Superior temporal gyrus (tissue), 1 donor: ENCODE measurements around the gene ARMC5.
"Not testable (repeated sequence)": the region's sequence is repeated elsewhere in the genome, so short reads cannot be mapped to it uniquely, and the experiment has no call there.

ENCODE experiments used
- DNase-seq: peaks from one replicate; pipeline ENCODE4 v3.0.0-alpha.2; 2016; ENCODE audit errors: extremely low spot score

Gene ARMC5

DNA sequence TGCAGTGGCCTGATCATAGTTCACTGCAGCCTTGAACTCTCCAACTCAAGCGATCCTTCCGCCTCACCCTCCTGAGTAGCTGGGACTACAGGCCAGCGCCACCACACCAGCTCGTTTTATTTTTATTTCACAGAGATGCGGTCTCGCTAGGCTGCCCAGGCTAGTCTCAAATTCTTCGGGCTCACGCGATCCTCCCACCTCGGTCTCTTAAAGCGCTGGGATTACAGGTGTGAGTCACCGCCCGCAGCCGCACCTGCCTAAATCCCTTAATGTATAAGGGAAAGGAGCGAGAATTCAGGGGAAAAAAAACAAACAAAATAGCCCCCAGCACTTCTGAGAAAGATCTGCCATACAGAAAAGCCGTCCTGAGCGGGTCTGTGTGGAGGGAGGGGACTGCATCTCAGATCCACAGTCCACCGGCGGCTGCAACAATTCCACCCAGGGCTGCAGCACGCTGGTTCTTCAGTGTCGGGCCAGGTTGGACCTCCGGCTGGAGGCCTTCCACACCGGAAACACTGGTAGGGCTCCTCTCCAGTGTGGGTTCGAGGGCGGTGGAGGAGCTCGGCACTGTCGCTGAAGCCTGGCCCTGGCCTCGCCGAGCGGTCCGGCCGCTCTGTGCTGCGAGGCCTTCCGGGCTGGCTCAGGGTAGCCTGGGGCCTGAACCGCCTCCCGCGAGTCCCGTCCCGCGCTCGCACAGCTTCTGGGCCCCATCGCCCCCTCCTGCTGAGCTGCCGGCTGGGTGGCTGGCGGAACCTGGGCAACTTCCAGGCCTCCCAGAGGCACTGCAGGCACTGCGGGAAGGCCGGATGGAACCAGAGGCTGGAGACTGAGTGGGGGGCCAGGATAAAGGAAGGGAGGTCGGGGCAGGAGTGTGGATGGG, 23.7 kb upstream of the ARMC5 start:
- no peak for DNase-seq

DNA sequence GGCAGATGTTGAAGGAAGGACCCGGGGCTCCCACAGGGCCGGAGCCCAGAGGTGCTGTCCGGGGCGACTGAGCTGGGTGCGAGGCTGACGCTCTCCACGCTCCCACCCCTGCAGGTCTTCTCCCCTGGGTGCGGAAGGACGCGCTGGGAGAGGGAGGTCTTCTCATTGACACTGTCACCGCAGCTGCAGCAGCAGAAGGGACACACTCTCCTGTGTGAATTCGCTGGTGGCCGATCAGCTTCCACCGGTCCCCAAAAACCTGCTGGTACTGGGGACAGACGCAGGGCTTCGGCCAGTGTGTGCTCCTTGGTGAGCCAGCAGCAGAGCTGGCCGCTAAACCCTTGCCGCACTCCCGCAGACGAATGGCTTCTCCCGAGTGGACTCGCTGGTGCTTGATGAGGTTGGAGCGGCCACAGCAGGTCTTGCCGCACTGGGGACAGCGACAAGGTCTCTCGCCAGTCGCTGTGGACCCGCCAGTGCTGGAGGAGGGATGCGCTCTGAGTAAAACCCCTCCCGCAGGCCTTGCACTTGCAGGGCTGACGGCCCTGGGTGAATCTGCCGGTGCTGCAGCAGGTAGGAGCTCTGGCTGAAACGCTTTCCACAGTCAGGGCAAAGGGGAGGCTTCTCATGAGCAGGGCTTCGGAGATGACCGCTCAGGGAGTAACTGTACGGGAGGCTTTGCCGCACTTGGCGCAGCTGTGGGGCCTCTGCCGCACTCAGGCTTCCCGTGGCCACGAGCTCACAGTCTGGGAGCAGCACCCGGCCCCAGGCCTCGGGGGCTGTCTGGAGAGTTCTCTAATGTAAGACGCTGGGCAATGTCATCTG, 22.9 kb upstream of the ARMC5 start:
- DNase-seq, result no peak

DNA sequence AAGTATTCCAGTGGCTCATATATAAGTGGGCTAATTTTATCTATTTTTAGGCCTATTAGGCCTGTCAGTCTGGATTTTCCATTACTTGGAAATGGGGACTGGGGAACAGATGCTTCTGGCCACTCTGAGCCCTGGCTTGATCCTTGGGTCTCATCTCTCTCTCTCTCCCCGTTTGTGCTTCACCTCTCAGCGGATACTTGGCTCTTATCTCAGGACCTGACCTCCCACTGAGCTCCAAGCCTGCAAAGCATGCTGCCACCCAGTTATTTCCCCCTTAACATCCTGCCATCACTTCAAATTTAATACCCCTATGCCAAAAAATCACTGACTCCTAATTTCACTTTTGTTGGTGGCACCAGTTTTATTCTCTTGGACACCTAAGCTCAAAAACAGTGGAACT, 20.9 kb upstream of the ARMC5 start:
- DNase-seq, result no peak

DNA sequence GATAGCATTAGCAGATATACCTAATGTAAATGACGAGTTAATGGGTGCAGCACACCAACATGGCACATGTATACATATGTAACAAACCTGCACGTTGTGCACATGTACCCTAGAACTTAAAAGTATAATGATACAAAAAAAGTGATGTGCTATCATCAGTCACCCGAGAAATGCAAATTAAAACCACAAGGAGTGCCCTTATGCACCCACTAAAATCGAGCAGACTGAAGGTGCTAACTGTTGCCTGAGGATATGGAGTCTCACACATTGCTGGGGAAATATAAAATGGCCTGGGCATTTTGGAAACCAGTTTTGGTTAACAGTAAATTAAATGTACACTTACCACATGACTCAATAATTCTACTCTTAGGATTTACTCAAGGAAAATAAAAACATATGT, 20.3 kb upstream of the ARMC5 start:
- not testable (repeated sequence) for DNase-seq

DNA sequence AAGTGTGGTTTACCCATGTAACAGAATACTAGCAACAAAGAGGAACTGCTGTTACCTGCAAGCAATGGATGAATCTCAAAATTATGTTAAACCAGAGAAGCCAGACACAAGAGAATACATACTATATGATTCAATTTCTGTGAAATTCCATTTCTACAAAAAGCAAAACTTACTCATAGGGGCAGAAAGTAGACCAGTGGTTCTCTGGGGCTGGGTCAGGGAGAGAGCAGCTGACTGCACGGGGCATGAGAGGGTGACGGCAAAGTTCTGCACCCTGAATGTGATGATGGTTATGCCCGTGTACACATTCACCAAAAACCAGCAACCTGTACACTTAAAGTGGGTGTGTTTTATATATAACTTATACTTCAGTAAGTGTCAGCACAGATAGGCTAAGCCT, 19.8 kb upstream of the ARMC5 start:
- DNase-seq, result no peak

DNA sequence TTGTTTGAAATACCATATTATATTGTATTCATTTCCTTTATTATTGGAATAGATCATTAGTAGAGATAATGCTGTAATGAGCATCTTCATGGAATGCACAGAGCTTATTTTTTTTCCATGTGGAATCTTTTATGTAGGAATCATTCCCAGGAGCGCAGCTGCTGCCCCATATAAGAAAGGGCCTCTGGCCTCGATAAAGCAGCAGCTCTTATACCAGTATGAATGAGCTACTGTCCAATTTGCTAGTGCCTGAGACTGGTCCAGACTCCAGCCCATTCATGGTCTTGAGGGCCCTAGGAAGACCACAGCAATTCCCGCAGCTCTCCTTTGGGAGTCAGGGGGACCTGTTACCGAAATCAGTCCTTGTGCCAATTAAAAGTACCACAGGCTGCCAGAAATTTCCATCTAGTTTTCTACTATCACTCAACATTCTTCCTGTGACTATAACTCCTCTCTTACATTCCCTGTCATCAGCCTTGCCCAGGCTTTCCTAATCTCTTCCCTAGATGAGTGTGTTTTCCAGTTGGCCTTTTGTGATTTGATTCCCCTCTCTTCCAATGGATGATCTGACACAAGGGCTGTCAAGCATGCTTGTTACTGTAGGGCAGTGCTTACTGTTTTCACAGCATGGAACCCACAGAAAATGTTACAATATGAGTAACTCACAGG, 18.7 kb upstream of the ARMC5 start:
- DNase-seq, result peak; percentile 46

DNA sequence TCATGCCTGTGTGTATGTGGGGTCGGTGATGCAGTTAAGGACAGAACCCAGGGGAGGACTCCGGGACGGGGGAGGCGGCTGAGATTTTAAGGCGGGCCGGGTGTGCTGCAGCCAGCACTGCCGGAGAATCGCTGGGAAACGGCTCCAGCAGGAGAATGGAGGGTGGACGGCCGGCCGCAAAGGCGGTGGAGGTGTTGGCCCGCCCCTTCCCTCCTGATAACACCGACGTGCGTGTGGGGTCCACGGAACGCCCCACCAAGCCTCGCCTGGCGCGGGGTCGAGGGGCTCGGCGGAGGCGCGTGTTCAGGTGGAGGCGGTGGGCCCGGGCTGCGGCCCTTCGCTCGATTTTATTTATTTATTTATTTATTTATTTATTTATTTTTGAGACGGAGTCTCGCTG, 17.3 kb upstream of the ARMC5 start:
- no peak for DNase-seq

DNA sequence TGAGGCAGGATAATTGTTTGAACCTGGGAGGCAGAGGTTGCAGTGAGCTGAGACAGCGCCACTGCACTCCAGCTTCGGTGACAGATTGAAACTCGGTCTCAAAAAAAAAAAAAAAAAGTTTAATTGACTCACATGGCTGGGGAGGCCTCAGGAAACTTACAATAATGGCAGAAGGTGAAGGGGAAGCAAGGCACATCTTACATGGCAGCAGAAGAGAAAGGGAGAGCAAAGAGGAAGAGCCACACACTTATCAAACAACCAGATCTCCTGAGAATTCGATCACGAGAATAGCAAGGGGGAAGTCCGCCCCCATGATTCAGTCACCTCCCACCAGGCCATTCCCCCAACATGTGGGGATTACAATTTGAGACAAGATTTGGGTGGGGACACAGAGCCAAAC, 13.4 kb upstream of the ARMC5 start:
- not testable (repeated sequence) for DNase-seq

DNA sequence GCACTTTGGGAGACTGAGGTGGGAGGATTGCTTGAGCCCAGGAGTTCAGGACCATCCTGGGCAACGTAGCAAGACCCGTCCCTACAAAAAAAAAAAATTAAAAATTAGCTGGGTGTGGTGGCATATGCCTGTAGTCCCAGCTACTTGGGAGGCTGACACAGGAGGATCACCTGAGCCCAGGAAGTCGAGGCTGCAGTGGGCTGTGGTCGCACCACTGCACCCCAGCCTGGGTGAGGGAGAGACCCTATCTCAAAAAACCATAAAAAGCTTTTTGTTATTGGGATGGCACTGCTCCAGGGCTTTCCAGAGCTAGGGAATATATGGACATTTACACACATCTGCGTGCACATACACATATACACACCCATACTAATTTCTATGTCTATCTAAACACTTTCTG, 8.1 kb upstream of the ARMC5 start:
- DNase-seq, result no peak

DNA sequence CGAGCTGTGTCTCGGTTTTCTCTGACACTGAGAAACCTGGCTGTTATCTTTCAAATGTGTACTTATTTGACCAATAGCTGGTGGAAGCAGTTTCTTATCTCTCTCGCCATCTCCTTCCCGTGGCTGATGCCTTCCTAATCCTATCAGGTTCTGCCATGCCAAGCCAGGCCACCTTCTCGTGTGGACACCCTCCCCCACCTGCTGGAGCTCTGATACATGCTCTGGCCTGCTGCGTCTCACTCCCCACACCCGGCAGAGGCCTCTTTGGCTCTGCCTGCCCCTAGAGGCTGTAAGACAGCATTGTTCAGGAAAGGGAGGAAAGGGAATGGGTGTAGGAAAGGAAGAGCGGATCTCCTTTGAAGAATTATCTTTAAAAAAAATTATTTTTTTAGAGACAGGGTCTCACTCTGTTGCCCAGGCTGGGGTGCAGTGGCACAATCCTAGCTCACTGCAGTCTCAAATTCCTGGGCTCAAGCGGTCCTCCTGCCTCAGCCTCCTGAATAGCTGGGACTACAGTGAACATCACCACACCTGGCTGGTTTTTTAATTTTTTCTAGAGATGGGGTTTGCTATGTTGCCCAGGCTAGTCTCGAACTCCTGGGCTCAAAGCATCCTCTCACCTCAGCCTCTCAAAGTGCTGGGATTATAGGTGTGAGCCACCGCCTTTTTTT, 7.5 kb upstream of the ARMC5 start:
- peak; percentile 43 for DNase-seq

DNA sequence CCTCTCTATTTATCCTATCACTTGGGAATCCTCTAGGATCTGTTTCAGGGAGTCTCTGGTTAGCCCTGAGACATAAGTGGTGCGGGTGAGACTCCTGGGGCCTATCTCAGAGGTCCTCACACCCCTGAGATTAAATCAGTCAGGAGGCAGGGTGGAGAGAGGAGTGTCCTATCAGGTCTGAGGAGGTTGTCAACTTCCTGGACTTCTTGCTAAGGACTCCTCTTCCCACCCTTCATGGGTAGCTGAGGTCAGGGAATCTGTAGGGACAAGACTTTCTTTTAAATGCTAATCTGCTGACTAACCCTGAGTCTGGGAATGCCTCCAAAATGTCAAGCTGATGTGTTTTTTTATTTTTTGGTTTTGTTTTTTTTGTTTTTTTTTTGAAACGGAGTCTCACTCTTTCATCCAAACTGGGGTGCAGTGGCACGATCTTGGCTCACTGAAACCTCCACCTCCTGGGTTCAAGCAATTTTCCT, 6.6 kb upstream of the ARMC5 start:
- DNase-seq, result no peak

DNA sequence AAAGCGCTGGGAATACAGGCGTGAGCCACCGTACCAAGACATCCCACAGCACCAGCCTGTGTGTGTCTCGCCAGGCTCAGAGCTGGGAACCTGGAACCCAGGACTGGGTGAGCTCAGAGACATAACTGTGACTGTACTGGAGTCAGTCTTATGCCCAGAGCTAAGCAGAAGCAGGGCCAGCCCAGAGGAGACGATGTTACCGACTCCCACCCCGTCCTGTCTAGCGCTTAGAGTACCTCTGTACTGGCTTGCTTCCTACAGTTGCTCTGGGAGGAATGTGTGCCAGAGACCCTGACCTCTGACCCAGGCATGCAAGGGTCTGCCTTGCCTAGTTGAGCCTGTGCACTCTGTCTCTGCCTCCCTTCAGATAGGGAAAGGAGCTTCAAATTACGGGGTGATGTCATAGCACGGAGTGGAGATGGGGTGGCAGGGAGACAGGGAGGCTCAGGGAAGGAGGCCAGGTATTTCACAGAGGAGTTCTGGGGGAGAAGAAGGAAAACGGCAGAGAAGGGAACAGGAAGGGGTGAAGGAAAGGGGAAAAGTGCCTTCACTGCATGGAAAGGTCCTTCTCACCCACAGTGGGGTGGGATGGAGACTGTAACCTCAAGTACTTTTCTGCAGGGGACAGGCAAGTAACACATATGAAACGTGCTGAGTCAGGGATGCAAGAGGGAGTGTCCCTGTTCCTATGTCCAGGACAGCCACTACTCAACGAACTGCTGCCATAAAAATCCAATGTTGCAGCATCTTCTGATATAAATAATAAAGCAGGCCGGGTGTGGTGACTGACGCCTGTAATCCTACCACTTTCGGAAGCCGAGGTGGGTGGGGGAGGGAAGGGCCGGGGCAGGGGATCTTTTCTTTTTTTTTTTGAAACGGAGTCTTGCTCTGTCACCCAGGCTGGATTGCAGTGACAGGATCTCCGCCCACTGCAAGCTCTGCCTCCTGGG, 5.8 kb upstream of the ARMC5 start:
- no peak for DNase-seq

DNA sequence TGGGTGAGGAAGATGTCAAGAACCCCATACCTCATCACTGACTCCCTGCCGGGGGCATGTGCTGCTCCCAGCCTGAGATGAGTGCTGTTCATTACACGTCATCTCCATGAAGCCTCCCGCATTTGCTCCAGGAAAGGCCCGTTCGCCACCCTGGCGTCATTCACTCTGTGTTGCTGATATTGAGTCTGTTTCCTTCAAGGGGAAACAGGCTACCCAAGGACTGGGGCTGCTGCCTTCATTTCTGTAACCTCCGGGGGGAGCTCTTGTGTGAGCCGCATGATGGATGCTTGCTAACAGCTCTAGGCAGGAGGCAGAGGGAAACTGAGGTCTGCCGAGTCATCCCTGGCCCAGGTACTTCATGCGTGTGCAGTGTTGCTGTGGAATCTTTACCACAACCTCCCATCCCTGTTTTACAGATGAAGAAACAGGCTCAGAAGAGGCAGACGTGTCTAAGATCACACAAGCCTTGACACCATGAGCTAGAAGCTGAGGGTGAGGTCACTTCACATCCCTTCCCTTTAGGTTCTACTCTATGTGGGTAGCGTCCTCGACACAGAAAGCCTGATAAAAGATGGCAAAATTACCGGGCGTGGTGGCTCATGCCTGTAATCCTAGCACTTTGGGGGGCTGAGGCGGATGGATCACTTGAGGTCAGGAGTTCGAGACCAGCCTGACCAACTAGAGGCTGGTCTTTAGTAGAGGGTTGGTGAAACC, 3.5 kb upstream of the ARMC5 start:
- no peak for DNase-seq

DNA sequence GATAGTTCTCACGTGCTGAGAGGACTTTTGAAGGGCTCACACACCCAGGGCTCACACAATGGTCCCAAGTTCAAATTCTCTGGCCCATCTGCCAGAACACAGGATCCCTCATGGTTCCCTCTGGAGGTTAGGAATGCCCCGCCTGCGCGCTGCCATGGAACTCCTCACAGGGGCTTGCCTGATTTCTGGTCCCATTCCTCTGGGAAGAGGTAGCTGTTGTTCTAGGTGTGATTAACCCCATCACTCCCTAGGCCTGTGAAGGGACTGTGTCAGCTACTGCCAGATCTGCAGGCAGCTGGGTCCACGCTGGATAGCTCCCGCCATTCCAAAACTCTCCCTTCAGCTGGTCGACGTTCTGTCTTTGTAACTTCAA, 2.3 kb upstream of the ARMC5 start:
- DNase-seq, result no peak

DNA sequence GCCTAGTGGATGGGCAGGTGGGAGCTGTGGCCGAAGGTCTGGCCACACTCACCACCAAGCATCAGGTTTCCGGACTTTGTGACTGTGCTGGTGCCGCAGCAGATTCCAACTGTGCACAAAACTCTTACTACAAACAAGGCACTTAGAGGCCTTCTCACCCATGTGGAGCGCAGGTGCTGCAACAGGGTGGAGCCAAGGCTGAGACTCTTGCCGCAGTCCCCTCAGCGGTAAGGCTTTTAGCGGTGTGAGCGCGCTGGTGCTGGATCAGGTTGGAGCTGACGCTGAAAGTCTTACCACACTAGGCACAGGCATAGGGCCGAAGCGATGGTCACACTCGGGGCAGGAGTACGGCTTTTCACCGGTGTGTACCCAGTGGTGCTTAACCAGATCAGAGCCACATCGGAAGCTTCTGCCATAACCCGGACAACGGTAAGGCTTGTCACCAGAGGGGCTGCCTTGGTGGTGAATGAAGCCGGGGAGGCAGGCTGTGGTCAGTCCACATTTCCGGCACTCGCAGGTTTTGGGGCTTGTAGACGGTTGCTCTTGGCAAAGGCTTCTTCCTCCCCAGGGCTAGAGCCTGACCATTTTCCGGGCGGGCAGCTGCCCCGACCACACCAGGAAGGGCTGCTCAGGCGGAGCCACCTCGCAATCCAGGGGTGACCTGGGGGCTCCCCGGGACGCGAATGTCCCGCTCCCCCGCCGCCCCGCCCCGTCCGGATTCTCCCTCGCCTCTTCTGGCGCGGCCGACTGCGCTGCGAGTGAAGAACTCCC, 1.0 kb upstream of the ARMC5 start:
- no peak for DNase-seq

DNA sequence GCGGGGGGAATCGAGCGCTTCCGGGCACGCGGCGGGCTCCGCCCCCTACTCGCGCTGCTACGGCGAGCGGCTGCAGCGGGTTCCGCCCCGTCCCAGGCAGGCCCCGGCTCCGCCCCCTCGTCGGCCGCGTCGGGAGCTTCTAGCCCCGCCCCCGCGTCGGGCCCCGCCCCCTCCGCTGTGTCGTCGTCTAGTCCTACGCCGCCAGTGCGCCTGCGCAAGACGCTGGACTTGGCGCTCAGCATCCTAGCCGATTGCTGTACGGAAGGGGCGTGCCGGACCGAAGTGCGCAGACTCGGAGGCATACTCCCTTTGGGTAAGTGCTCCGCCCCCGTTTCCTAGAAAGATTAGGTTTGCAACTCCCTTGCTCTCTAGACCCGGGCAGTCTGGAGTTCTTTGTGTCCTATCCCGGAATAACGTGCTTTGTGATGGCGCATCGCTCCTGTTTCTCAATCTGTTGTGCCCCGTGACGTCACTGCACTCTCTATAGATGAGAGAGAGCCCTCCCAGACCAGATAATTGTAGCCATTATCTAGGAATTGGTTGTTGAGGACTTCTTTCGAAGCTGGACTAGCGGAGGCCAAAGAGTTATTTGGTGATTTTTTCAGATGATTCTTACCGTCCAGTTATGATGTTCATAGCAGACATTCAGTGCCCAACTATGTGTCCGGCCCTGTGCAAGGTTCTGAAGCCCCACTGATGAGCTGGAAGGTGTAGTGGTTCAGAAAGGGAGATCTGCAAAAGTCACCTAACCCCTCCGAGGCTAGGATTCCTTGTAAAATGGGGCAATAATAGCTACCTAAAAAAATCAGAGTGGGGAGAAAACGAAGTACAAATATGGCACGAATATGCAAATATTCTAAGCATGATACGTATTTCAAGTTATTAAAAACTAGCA, 633 bp downstream of the ARMC5 start:
- peak; percentile 100 for DNase-seq

DNA sequence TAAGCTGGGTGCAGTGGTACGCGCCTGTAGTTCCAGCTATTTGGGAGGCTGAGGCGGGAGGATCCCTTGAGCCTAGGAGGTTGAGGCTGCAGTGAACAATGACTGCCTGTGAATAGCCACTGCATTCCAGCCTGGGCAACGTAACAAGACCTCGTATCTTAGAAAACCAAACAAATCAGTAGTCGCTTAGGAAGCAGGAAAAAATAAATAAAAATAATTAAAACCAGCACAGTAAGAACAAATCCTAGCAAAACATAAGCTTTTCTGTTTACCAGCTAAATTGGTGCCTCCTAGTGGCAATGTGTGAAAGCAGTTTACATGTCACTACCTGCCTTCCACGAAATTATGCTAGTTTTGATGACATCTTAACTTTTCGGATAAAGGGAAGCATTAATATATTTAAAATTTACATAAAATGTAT, 1.3 kb downstream of the ARMC5 start:
- DNase-seq, result peak; percentile 55
